CD4-positive, alpha-beta T cell treated with Interleukin-12 subunit alpha and Interleukin-12 subunit beta, for 1 hour (primary cell): ENCODE measurements around the gene ACYP2.
"Not testable (repeated sequence)": the region's sequence is repeated elsewhere in the genome, so short reads cannot be mapped to it uniquely, and the experiment has no call there.

Experiments
- DNase-seq: peaks from one replicate; pipeline ENCODE4 v3.0.0-alpha.2; 2020

The ACYP2 gene

GRCh38 chr2:54099829-54100585 lies 15.4 kb upstream of the ACYP2 start:
- no peak for DNase-seq

- DNase-seq = no peak
Measured at GRCh38 chr2:54100772-54101171, 14.6 kb upstream of the ACYP2 start.

GRCh38 chr2:54103454-54104314 lies 11.7 kb upstream of the ACYP2 start:
- peak; percentile 46 for DNase-seq

GRCh38 chr2:54106631-54107454 lies 8.6 kb upstream of the ACYP2 start:
- DNase-seq = peak; percentile 66

- DNase-seq = no peak
Measured at GRCh38 chr2:54107455-54107764, 8.0 kb upstream of the ACYP2 start.

GRCh38 chr2:54107903-54108615 lies 7.4 kb upstream of the ACYP2 start:
- no peak for DNase-seq

GRCh38 chr2:54109848-54110247 lies 5.6 kb upstream of the ACYP2 start:
- DNase-seq = no peak

- not testable (repeated sequence) for DNase-seq
Measured at GRCh38 chr2:54114479-54114878, 936 bp upstream of the ACYP2 start.

GRCh38 chr2:54114936-54115283 lies 505 bp upstream of the ACYP2 start:
- DNase-seq = no peak

- DNase-seq = not testable (repeated sequence)
Measured at GRCh38 chr2:54116598-54116997, 1.2 kb downstream of the ACYP2 start.

- DNase-seq = no peak
Measured at GRCh38 chr2:54120950-54121349, 5.5 kb downstream of the ACYP2 start.

- no peak for DNase-seq
Measured at GRCh38 chr2:54122171-54122935, 6.9 kb downstream of the ACYP2 start.

- no peak for DNase-seq
Measured at GRCh38 chr2:54122939-54123338, 7.5 kb downstream of the ACYP2 start.

GRCh38 chr2:54127174-54127573 lies 11.8 kb downstream of the ACYP2 start:
- not testable (repeated sequence) for DNase-seq

- DNase-seq = no peak
Measured at GRCh38 chr2:54133056-54133455, 17.6 kb downstream of the ACYP2 start.

- DNase-seq = no peak
Measured at GRCh38 chr2:54139210-54139609, 23.8 kb downstream of the ACYP2 start.

- no peak for DNase-seq
Measured at GRCh38 chr2:54143780-54144179, 28.4 kb downstream of the ACYP2 start.

GRCh38 chr2:54148391-54148790 lies 33.0 kb downstream of the ACYP2 start:
- no peak for DNase-seq

GRCh38 chr2:54149638-54150441 lies 34.4 kb downstream of the ACYP2 start:
- no peak for DNase-seq

GRCh38 chr2:54158311-54158710 lies 42.9 kb downstream of the ACYP2 start:
- DNase-seq = no peak
